ENCODE results near the gene TIMM10.

TIMM10 gene

GRCh38 chr11:57530596-57531507, at the start of gene TIMM10:
Gene TIMM10, minus strand, starts transcription at chr11:57530754. Its CDS starts 565 bp downstream, at chr11:57530189.
- TF ChIP-seq CTCF (IDR thresholded peaks at IDR 0.05; ENCODE audit: low read length) (no peak), EZH2 (IDR thresholded peaks at IDR 0.05; ENCODE audit: borderline replicate concordance, low read length) (no peak)
- Histone ChIP-seq H2AFZ (ENCODE audit: low read length) (peak within 1 kb of the TSS; percentile 71), H3F3A (ENCODE audit: insufficient read depth, low read length) (no peaks in the 10 kb centered on the region), H3K9ac (ENCODE audit: low read length) (peak within 1 kb of the TSS; percentile 97), H3K4me1 (ENCODE audit: insufficient read depth, low read length, severe bottlenecking) (peaks cover 22% of the 10 kb centered on the region), H3K36me3 (ENCODE audit: insufficient read depth, low read length) (peaks cover 25% of the 10 kb centered on the region; the same call in 1 of the 2 replicates), H3K9me2 (ENCODE audit: low read depth, low read length) (no peaks in the 10 kb centered on the region), H3K79me2 (ENCODE audit: insufficient read depth, low read length) (peaks cover 16% of the 10 kb centered on the region), H3K4me3 (ENCODE audit: low read depth, low read length, poor library complexity, severe bottlenecking) (peak within 1 kb of the TSS; percentile 92), H4K20me1 (ENCODE audit: insufficient read depth, low read length) (no peaks in the 10 kb centered on the region), H3K27ac (ENCODE audit: low read depth, low read length, poor library complexity, severe bottlenecking) (peak within 1 kb of the TSS; percentile 59), H3K4me2 (ENCODE audit: low read length) (peak within 1 kb of the TSS; percentile 88), H3K27me3 (ENCODE audit: insufficient read depth, low read length) (no peaks in the 10 kb centered on the region), H3K9me3 (ENCODE audit: low read length) (no peaks in the 10 kb centered on the region)

- Histone ChIP-seq H3K4me2 (ENCODE audit: low read length) (no peak overlapping the region), H3K27ac (ENCODE audit: low read depth, low read length, poor library complexity, severe bottlenecking) (no peak overlapping the region), H3K9me3 (ENCODE audit: low read length) (no peaks in the 10 kb centered on the region), H3K79me2 (ENCODE audit: insufficient read depth, low read length) (no peaks in the 10 kb centered on the region), H4K20me1 (ENCODE audit: insufficient read depth, low read length) (no peaks in the 10 kb centered on the region), H3K36me3 (ENCODE audit: insufficient read depth, low read length) (no peaks in the 10 kb centered on the region), H3K9me2 (ENCODE audit: low read depth, low read length) (no peaks in the 10 kb centered on the region), H3K9ac (ENCODE audit: low read length) (no peak overlapping the region), H3F3A (ENCODE audit: insufficient read depth, low read length) (no peaks in the 10 kb centered on the region), H3K4me1 (ENCODE audit: insufficient read depth, low read length, severe bottlenecking) (no peaks in the 10 kb centered on the region), H3K27me3 (ENCODE audit: insufficient read depth, low read length) (no peaks in the 10 kb centered on the region), H3K4me3 (ENCODE audit: low read depth, low read length, poor library complexity, severe bottlenecking) (no peak overlapping the region), H2AFZ (ENCODE audit: low read length) (no peak overlapping the region)
- TF ChIP-seq EZH2 (IDR thresholded peaks at IDR 0.05; ENCODE audit: borderline replicate concordance, low read length) (no peak), CTCF (IDR thresholded peaks at IDR 0.05; ENCODE audit: low read length) (no peak)
Measured at GRCh38 chr11:57574061-57574460, 43.5 kb upstream of the TIMM10 start.

GRCh38 chr11:57571606-57572005, 41.1 kb upstream of the TIMM10 start:
- H4K20me1 ChIP-seq (ENCODE audit: insufficient read depth, low read length), result no peaks in the 10 kb centered on the region
- H3K4me1 ChIP-seq (ENCODE audit: insufficient read depth, low read length, severe bottlenecking), result peaks cover 6% of the 10 kb centered on the region
- H2AFZ ChIP-seq (ENCODE audit: low read length), result no peak overlapping the region
- no peaks in the 10 kb centered on the region for H3K9me3 ChIP-seq (ENCODE audit: low read length)
- no peaks in the 10 kb centered on the region for H3K9me2 ChIP-seq (ENCODE audit: low read depth, low read length)
- no peaks in the 10 kb centered on the region for H3F3A ChIP-seq (ENCODE audit: insufficient read depth, low read length)
- no peak overlapping the region for H3K9ac ChIP-seq (ENCODE audit: low read length)
- H3K36me3 ChIP-seq (ENCODE audit: insufficient read depth, low read length), result no peaks in the 10 kb centered on the region
- H3K27me3 ChIP-seq (ENCODE audit: insufficient read depth, low read length), result no peaks in the 10 kb centered on the region
- H3K27ac ChIP-seq (ENCODE audit: low read depth, low read length, poor library complexity, severe bottlenecking), result no peak overlapping the region
- H3K4me2 ChIP-seq (ENCODE audit: low read length), result no peak overlapping the region
- no peak overlapping the region for H3K4me3 ChIP-seq (ENCODE audit: low read depth, low read length, poor library complexity, severe bottlenecking)
- TF ChIP-seq EZH2 (IDR thresholded peaks at IDR 0.05; ENCODE audit: borderline replicate concordance, low read length) (no peak), CTCF (IDR thresholded peaks at IDR 0.05; ENCODE audit: low read length) (no peak)
- no peaks in the 10 kb centered on the region for H3K79me2 ChIP-seq (ENCODE audit: insufficient read depth, low read length)
